ENCODE data around the gene ABCD4. TPM values are rescaled to one million over a fixed set of nuclear protein-coding genes. Genes with fewer than 3 reads are reported as not detected.

The ABCD4 gene
- polyA plus RNA-seq, 2 of the 4 experiments (the other 2 are of a cell fraction): 13.9 to 35.8 TPM

GRCh38 chr14:74257941-74258763 lies 44.6 kb downstream of the ABCD4 start:
- H3K9me3 ChIP-seq: no peaks in the 10 kb centered on the region
- ChIA-PET POLR2A (interaction anchor here (0.7 kb wide), 1 partner anchor 17 kb away, joined by 3 read pairs; no protein-coding TSS in a partner anchor), CTCF (interaction anchor here (0.9 to 4.3 kb wide), 25 partner anchors 9 to 150 kb away, joined by 3 to 56 read pairs (median 6); partner anchors contain the start of genes ABCD4 and VSX2)
- no peaks in the 10 kb centered on the region; the same call in 2 of the 3 replicates for H3K4me1 ChIP-seq
- peak; percentile 12 to 16; a peak in 3 of 6 replicates for ATAC-seq
- WGBS (ENCODE audit: missing lambda C conversion rate): 20% methylated on average over 49 of the region's 56 CpGs
- TF ChIP-seq ATOH8 (CRISPR knock-in tag; IDR thresholded peaks at IDR 0.05; ENCODE audit: low read depth) (no peak), ELK1 (IDR thresholded peaks at IDR 0.05; ENCODE audit: low read depth, low read length) (no peak), ZC3H11A (IDR thresholded peaks at IDR 0.05) (no peak), FOSB (CRISPR knock-in tag; IDR thresholded peaks at IDR 0.05) (no peak), JUN (IDR thresholded peaks at IDR 0.05) (no peak), E2F6 (IDR thresholded peaks at IDR 0.05; ENCODE audit: borderline replicate concordance, low read depth) (no peak), CHD2 (IDR thresholded peaks at IDR 0.05; ENCODE audit: low read length, partially characterized antibody) (no peak), RAD21 (conservative IDR thresholded peaks at IDR 0.05 in 1 of 2, IDR thresholded peaks at IDR 0.05 in 1 of 2) (no peak), PHF8 (IDR thresholded peaks at IDR 0.05; ENCODE audit: borderline replicate concordance, low read depth) (no peak), TP53 (CRISPR knock-in tag; IDR thresholded peaks at IDR 0.05) (no peak), MAX (IDR thresholded peaks at IDR 0.05) (no peak), BHLHE40 (IDR thresholded peaks at IDR 0.05; ENCODE audit: low read depth, low read length) (no peak), KDM5A (IDR thresholded peaks at IDR 0.05) (no peak), POLR2AphosphoS2 (conservative IDR thresholded peaks at IDR 0.05; ENCODE audit: low read length) (no peak), JUNB (IDR thresholded peaks at IDR 0.05) (no peak), MAFK (IDR thresholded peaks at IDR 0.05; ENCODE audit: partially characterized antibody) (no peak), MYC (IDR thresholded peaks at IDR 0.05; ENCODE audit: borderline replicate concordance, low read length) (no peak), HOXB13 (CRISPR knock-in tag; IDR thresholded peaks at IDR 0.05; ENCODE audit: low read depth) (no peak), PBX3 (IDR thresholded peaks at IDR 0.05) (no peak)
- peak overlapping the region; percentile 37 to 66; a peak in 5 of 6 replicates for H3K27ac ChIP-seq
- H3K4me2 ChIP-seq: peak overlapping the region; percentile 98
- DNase-seq (ENCODE audit: low read depth in 1 of 2, low spot score in 1 of 2): no peak
- peak overlapping the region; percentile 67 for H3K4me3 ChIP-seq
- no peak for FAIRE-seq

- H3K4me2 ChIP-seq: peak overlapping the region; percentile 98
- H3K9me3 ChIP-seq: no peaks in the 10 kb centered on the region
- CTCF ChIA-PET: interaction anchor here (0.6 to 4.3 kb wide), 45 partner anchors 8 to 433 kb away, joined by 3 to 56 read pairs (median 4); partner anchors contain the start of genes ABCD4 and VSX2
- FAIRE-seq (no peak), ATAC-seq (peak; percentile 57 to 90), DNase-seq (ENCODE audit: low read depth in 1 of 2, low spot score in 1 of 2) (peak; percentile 30 to 47)
- POLR2A ChIA-PET: no interaction called here
- peak overlapping the region; percentile 67 for H3K4me3 ChIP-seq
- H3K4me1 ChIP-seq: no peaks in the 10 kb centered on the region; the same call in 2 of the 3 replicates
- WGBS (ENCODE audit: missing lambda C conversion rate): 30% methylated on average over 27 of the region's 68 CpGs
- peak overlapping the region; percentile 37 to 66; a peak in 5 of 6 replicates for H3K27ac ChIP-seq
- no peak for TF ChIP-seq SREBF2 (IDR thresholded peaks at IDR 0.05)
- no peak for TF ChIP-seq MAZ (IDR thresholded peaks at IDR 0.05; ENCODE audit: borderline replicate concordance, low read depth, low read length)
- TF ChIP-seq CHD2 (IDR thresholded peaks at IDR 0.05; ENCODE audit: low read length, partially characterized antibody): no peak
- TF ChIP-seq REST (IDR thresholded peaks at IDR 0.05): no peak
- no peak for TF ChIP-seq MYC (IDR thresholded peaks at IDR 0.05; ENCODE audit: borderline replicate concordance, low read length)
- TF ChIP-seq ZNF302 (CRISPR knock-in tag; IDR thresholded peaks at IDR 0.05): no peak
- no peak for TF ChIP-seq NR3C1 (IDR thresholded peaks at IDR 0.05)
- TF ChIP-seq RAD21 (conservative IDR thresholded peaks at IDR 0.05 in 1 of 2, IDR thresholded peaks at IDR 0.05 in 1 of 2): peak; percentile 24 to 60; a peak in 3 of 5 replicates
- no peak for TF ChIP-seq RCOR1 (IDR thresholded peaks at IDR 0.05; ENCODE audit: low read depth, low read length)
These were observed 45.4 kb downstream of the ABCD4 start for GRCh38 chr14:74257078-74257940.
